Breast epithelium (tissue), 4 donors: ENCODE measurements around the gene CNTNAP2. TPM values are rescaled to one million over a fixed set of nuclear protein-coding genes. Genes with fewer than 3 reads are reported as not detected.

Experiments used
- DNase-seq, 2 donors: peaks; one replicate each; pipeline ENCODE4 v3.0.0-alpha.2; 2019; ENCODE audit warnings: low spot score in 2 of 2
- H3K27ac ChIP-seq, 2 donors: fragments of 200-600 bp; sonication (generic) in 1 of 2; one replicate each; pipeline ENCODE4 v1.5.1; 2016 to 2019; ENCODE audit warnings: mild to moderate bottlenecking in 1 of 2
- H3K27me3 ChIP-seq, 2 donors: fragments of 200-600 bp; sonication (generic) in 1 of 2; one replicate each; pipeline versions ENCODE4 v1.5.1 to v1.6.0; 2017 to 2019; ENCODE audit warnings: control low read depth in 1 of 2, mild to moderate bottlenecking in 1 of 2
- H3K36me3 ChIP-seq: fragments of 200-600 bp; one replicate; pipeline ENCODE4 v1.5.1; 2019
- H3K4me1 ChIP-seq, 2 donors: fragments of 200-600 bp; sonication (generic); one replicate each; pipeline ENCODE4 v1.5.1; 2016 to 2019; ENCODE audit warnings: control low read depth in 1 of 2
- H3K4me3 ChIP-seq, 3 donors: fragments of 200-600 bp; sonication (generic); 1 replicate in 2 of 3; 2 replicates in 1 of 3; pipeline ENCODE4 v1.5.1; 2016 to 2019; ENCODE audit warnings: mild to moderate bottlenecking in 3 of 3, moderate library complexity in 2 of 3
- H3K9me3 ChIP-seq, 2 donors: fragments of 200-600 bp; sonication (generic) in 1 of 2; one replicate each; pipeline ENCODE4 v1.5.1; 2016 to 2019; ENCODE audit warnings: control low read depth in 1 of 2
- POLR2A ChIP-seq: fragments of 450-650 bp; IDR thresholded peaks from one replicate; pipeline ENCODE4 v1.6.1; 2016; ENCODE audit warnings: antibody characterized with exemption, mild to moderate bottlenecking, moderate library complexity
- POLR2AphosphoS5 ChIP-seq, 3 donors: sonication (generic); formaldehyde crosslinking; IDR thresholded peaks; one replicate each; pipeline ENCODE4 v1.6.1; 2017; ENCODE audit warnings: antibody characterized with exemption in 3 of 3
- intact Hi-C: fragments of 100-400 bp; cut with DNase I; formaldehyde crosslinking; loops from one replicate; pipeline ENCODE4 v1.15.1; 2023; ENCODE audit warnings: low total_unique reads
- total RNA-seq, 3 donors: library from RNA; depleted of rRNA; stranded (reverse); fragments of >200 nt; gene quantifications; one replicate each; pipeline ENCODE4 v1.1.0, GENCODE V29; 2016
- TF ChIP-seq, protein P1 (sequence below), 3 donors: fragments of 450-650 bp; IDR thresholded peaks; one replicate each; pipeline ENCODE4 v1.5.1; 2016 to 2017; ENCODE audit warnings: antibody characterized with exemption in 3 of 3, mild to moderate bottlenecking in 3 of 3, moderate library complexity in 3 of 3

Gene CNTNAP2
- total RNA-seq, 3 donors from 2014 or later, result 0.29 to 0.66 TPM; not detected in 1

- Histone ChIP-seq H3K36me3 (no peaks in the 10 kb centered on the region), H3K27me3 (no peaks in the 10 kb centered on the region), H3K4me3 (no peak overlapping the region), H3K9me3 (peaks cover 0 to 11% of the 10 kb centered on the region in 2 donors), H3K4me1 (no peaks in the 10 kb centered on the region), H3K27ac (no peak overlapping the region)
- TF ChIP-seq, protein P1, sequence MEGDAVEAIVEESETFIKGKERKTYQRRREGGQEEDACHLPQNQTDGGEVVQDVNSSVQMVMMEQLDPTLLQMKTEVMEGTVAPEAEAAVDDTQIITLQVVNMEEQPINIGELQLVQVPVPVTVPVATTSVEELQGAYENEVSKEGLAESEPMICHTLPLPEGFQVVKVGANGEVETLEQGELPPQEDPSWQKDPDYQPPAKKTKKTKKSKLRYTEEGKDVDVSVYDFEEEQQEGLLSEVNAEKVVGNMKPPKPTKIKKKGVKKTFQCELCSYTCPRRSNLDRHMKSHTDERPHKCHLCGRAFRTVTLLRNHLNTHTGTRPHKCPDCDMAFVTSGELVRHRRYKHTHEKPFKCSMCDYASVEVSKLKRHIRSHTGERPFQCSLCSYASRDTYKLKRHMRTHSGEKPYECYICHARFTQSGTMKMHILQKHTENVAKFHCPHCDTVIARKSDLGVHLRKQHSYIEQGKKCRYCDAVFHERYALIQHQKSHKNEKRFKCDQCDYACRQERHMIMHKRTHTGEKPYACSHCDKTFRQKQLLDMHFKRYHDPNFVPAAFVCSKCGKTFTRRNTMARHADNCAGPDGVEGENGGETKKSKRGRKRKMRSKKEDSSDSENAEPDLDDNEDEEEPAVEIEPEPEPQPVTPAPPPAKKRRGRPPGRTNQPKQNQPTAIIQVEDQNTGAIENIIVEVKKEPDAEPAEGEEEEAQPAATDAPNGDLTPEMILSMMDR (IDR thresholded peaks at IDR 0.05), result no peak
- TF ChIP-seq POLR2A (no peak), POLR2AphosphoS5 (IDR thresholded peaks at IDR 0.05) (no peak)
- intact Hi-C loops, result no loop called here
- DNase-seq, result no peak
Observed at GRCh38 chr7:148253629-148254028, 2137.0 kb downstream of the CNTNAP2 start.

DNA sequence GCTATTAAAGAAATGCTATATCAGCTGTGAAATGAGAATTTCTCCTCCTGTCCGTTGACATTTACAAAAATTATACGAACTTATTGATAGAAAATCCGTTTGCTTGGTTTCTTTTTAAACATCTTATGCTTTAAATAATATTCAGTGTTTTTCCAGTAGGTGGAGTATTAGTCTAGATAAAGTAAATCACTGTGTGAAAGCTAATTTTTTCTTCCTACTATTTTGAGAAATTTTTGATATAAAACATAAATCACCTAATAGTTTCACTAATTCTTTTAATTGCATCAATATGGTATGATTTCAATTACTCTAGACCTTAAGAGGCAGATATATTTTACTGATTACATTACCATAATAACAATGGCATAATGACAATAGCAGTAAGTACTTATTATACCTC, 2138.7 kb downstream of the CNTNAP2 start:
- no peak overlapping the region for H3K27ac ChIP-seq
- TF ChIP-seq POLR2AphosphoS5 (IDR thresholded peaks at IDR 0.05), result no peak
- intact Hi-C loops, result no loop called here
- no peaks in the 10 kb centered on the region for H3K4me1 ChIP-seq
- H3K36me3 ChIP-seq, result no peaks in the 10 kb centered on the region
- peaks cover 0 to 11% of the 10 kb centered on the region in 2 donors for H3K9me3 ChIP-seq
- H3K4me3 ChIP-seq, result no peak overlapping the region
- DNase-seq, result no peak
- H3K27me3 ChIP-seq, result no peaks in the 10 kb centered on the region

DNA sequence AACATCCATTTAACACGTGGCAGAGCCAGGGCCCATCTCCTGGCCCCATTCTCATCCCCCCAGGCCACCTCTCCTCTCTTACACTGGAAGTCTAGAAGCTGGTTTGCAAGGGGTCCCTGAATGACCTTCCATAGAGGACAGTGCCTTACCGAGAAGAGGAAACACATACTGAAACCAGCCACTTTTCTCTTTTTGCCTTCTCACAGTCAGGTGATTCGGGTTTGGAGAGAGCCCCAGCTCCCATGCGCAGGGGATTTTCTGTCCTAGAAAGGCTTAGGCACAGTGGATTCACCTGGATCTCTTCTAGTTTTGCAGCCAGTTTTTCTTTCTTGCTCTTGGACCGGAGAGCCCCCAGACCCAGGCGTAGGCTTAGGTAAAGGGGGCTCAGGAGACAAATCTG, 2139.8 kb downstream of the CNTNAP2 start:
- intact Hi-C loops, result no loop called here
- Histone ChIP-seq H3K9me3 (peaks cover 0 to 4% of the 10 kb centered on the region in 2 donors), H3K27ac (no peak overlapping the region), H3K4me1 (no peaks in the 10 kb centered on the region), H3K4me3 (no peak overlapping the region), H3K27me3 (no peaks in the 10 kb centered on the region), H3K36me3 (no peaks in the 10 kb centered on the region)
- no peak for DNase-seq
- TF ChIP-seq POLR2A, result no peak
- TF ChIP-seq, protein P1 (IDR thresholded peaks at IDR 0.05), result no peak
- no peak for TF ChIP-seq POLR2AphosphoS5 (IDR thresholded peaks at IDR 0.05)

- Histone ChIP-seq H3K4me3 (no peak overlapping the region), H3K4me1 (peaks cover 0 to 3% of the 10 kb centered on the region in 2 donors), H3K27me3 (no peaks in the 10 kb centered on the region), H3K9me3 (no peaks in the 10 kb centered on the region), H3K27ac (no peak overlapping the region), H3K36me3 (no peaks in the 10 kb centered on the region)
- intact Hi-C loops, result no loop called here
- no peak for TF ChIP-seq POLR2A
- TF ChIP-seq POLR2AphosphoS5 (IDR thresholded peaks at IDR 0.05), result no peak
- TF ChIP-seq, protein P1 (IDR thresholded peaks at IDR 0.05), result no peak
- DNase-seq, result no peak
Observed at GRCh38 chr7:148260599-148260998, 2144.0 kb downstream of the CNTNAP2 start.

DNA sequence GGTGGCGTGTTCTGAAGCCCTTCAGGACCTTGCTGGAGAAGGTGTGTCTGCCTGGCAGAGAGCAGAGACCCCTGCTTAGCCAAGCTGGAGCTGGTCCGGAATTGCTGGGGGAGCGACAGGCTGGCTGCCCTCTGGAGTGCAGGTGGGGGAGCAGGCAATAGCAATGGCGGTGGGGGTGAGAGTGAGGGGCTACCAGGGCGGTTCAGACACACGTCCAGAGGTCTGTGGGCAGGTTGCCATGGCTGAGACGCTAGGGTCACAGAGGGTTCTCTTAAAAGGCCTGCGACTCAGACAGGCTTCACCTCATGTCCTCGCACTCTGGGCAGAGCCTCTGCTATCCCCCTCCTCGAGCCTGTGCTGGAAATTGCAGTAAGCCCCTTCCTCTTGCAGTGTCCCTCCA, 2144.9 kb downstream of the CNTNAP2 start:
- Histone ChIP-seq H3K9me3 (no peaks in the 10 kb centered on the region), H3K27ac (no peak overlapping the region), H3K36me3 (no peaks in the 10 kb centered on the region), H3K4me3 (no peak overlapping the region), H3K27me3 (no peaks in the 10 kb centered on the region), H3K4me1 (peaks cover 0 to 3% of the 10 kb centered on the region in 2 donors)
- no peak for DNase-seq
- intact Hi-C loops, result no loop called here
- TF ChIP-seq POLR2AphosphoS5 (IDR thresholded peaks at IDR 0.05) (no peak), POLR2A (no peak)
- TF ChIP-seq, protein P1 (IDR thresholded peaks at IDR 0.05), result no peak
